Activated CD4-positive, CD25-positive, alpha-beta regulatory T cell treated with anti-CD3 and anti-CD28 coated beads, Interleukin-2, amount 50 U/mL, for 24 hours (primary cell): ENCODE measurements around the gene ACSL4.
"Not testable (repeated sequence)": the region's sequence is repeated elsewhere in the genome, so short reads cannot be mapped to it uniquely, and the experiment has no call there.

Experiments
- ATAC-seq, 2 donors: fragments of 150-1000 bp; cut with Tn5 transposase; one replicate each; pipeline ENCODE4 v1.10.0; 2021; ENCODE audit warnings: mild to moderate bottlenecking in 1 of 2, moderate library complexity in 1 of 2

Gene ACSL4

GRCh38 chrX:109728173-109728535 is 4.9 kb downstream of the ACSL4 start:
- ATAC-seq: peak; percentile 12 to 36

- ATAC-seq: not testable (repeated sequence)
These were observed 8.1 kb downstream of the ACSL4 start for GRCh38 chrX:109724971-109725370.

DNA sequence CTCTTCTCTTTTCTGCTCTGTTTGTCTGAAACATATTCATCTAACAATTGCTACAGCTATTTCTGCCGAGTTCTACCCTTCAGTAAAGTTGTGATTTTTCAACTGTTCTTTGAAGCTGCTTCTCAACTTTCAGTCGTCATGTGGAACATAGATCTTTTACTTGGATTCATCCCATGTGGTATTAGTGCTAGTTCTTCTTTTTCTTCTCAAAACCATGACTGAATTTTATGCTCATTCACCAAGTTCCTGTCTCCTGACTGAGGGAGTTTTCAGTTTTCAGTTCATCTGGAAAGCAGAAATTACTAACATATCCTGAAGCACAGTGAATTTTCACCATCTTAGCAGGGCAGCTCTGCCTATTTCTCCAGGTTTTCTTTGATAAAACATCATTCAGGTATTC is 12.1 kb downstream of the ACSL4 start:
- ATAC-seq: no peak

DNA sequence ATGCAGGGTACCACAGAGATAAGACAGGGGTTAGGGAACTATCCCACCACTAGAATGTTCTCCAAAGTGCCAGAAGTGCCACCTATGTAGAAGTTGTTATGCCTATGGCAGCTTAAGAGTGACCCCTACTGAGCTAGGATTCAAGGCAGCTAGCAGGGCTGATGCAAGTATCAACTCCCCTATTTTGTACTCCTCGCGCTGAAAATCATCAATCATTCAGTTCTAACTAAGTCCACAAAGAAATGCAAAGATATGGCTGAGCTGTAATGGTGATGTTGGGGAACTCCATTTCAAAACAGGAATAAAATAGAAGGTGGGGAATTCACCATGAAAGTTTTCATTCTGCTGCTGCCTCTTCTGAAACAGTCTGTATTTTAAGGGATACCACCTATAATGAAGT is 13.8 kb downstream of the ACSL4 start:
- ATAC-seq: no peak

DNA sequence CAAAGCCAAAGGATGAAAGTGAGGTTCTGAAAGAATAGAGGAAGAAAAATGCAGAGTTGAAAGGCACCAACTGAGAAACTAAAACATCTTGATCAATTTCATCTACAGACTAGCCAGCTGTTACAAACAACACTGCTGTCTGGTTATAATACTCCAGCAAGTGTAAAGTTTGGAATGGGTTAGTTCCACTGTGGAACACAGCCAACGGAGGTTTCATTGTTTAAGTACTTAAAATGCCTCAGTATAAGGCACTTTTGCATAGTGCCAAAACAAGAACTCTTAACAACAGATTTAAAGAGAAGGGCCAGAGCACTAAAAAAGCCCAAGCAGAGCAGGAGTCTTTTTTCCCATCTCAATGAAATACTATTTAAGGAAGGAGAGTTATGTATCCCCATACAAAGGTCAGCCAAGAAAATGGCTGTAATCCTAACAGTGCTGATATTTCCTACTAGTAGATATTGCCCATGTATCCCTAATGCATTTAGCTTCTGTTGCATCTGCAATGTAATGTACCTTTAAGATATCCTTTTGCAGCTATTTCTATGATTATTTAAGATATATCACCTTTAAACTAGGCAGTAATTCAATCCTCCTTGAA is 16.5 kb downstream of the ACSL4 start:
- no peak for ATAC-seq

GRCh38 chrX:109714340-109714958 is 18.6 kb downstream of the ACSL4 start:
- peak; percentile 28 to 45 for ATAC-seq

GRCh38 chrX:109710181-109710580 is 22.9 kb downstream of the ACSL4 start:
- ATAC-seq: no peak

GRCh38 chrX:109709129-109709631 is 23.9 kb downstream of the ACSL4 start:
- peak; percentile 58 to 67 for ATAC-seq

GRCh38 chrX:109707720-109708119 is 25.3 kb downstream of the ACSL4 start:
- no peak for ATAC-seq

GRCh38 chrX:109707319-109707718 is 25.7 kb downstream of the ACSL4 start:
- ATAC-seq: no peak

DNA sequence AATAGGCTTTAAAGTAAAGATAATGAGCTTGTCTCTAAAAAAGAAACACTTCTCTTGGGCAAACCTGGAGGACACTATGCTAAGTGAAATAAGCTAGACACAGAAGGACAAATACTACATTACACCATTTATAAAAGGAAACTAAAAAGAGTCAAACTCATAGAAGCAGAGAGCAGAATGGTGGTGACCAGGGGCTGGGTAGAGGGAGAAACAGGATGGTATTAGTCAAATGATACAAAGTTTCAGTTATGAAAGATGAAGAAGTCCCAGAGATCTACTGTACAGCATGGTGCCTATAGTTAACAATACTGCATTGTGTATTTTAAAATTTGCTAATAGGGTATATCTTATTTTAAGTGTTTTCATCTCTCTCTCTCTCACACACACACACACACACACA is 28.5 kb downstream of the ACSL4 start:
- ATAC-seq: peak in 1 of 2 donors; percentile 43

- no peak for ATAC-seq
These were observed 35.2 kb downstream of the ACSL4 start for GRCh38 chrX:109697855-109698254.

GRCh38 chrX:109696146-109696740 is 36.8 kb downstream of the ACSL4 start:
- ATAC-seq: no peak

GRCh38 chrX:109695637-109696036 is 37.4 kb downstream of the ACSL4 start:
- no peak for ATAC-seq

GRCh38 chrX:109691752-109692151 is 41.3 kb downstream of the ACSL4 start:
- no peak for ATAC-seq

- no peak for ATAC-seq
These were observed 41.8 kb downstream of the ACSL4 start for GRCh38 chrX:109691277-109691676.

GRCh38 chrX:109687903-109688302 is 45.2 kb downstream of the ACSL4 start:
- ATAC-seq: no peak

- peak; percentile 83 to 87 for ATAC-seq
These were observed 47.4 kb downstream of the ACSL4 start for GRCh38 chrX:109685656-109686078.

- no peak for ATAC-seq
These were observed 48.9 kb downstream of the ACSL4 start for GRCh38 chrX:109684136-109684535.

- no peak for ATAC-seq
These were observed 51.5 kb downstream of the ACSL4 start for GRCh38 chrX:109681475-109682081.

DNA sequence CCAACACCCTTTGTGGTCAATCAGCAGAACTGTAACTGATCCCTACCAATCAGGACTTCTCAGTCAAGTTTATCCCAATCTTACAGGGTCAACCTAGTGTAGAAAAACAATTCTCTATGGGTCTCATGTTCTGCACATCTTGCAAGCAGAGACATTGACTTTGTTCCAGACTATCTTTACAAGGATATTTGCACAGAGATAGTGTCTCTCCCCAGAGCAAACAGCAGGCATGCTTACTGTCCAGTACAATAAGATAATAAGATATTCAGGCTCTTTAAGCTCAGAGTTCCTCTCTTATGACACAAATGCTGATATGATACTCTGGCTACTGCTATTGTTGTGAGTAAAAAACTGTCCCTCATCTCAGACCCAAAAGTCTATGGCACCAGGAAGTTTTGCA is 53.2 kb downstream of the ACSL4 start:
- ATAC-seq: no peak

GRCh38 chrX:109672239-109672638 is 60.8 kb downstream of the ACSL4 start:
- ATAC-seq: no peak

- not testable (repeated sequence) for ATAC-seq
These were observed 61.9 kb downstream of the ACSL4 start for GRCh38 chrX:109671170-109671569.

DNA sequence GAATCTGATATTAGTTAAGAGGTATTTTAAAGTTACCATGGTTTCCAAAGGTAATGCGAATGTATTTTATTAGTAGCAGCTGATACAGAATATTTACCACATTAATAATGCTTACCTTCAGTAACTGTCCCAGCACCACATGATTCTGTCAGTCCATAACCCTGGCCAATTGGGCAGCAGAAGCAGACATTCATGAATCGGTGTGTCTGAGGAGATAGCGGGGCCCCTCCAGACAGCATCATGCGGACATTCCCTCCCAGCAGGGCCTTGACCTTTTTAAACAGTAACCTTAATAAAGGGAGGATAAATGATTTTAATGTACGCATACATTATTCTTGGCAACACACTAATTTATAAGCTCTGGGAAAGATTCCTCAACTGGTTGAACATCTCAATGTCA is 65.1 kb downstream of the ACSL4 start:
- ATAC-seq: no peak
